Breast epithelium (tissue), 4 donors: ENCODE results near the gene NPIPB6. TPM values are rescaled to one million over a fixed set of nuclear protein-coding genes. Genes with fewer than 3 reads are reported as not detected.

Source experiments
- DNase-seq, 2 donors: peaks; one replicate each; pipeline ENCODE4 v3.0.0-alpha.2; 2019; ENCODE audit warnings: low spot score in 2 of 2
- H3K27ac ChIP-seq, 2 donors: fragments of 200-600 bp; sonication (generic) in 1 of 2; one replicate each; pipeline ENCODE4 v1.5.1; 2016 to 2019; ENCODE audit warnings: mild to moderate bottlenecking in 1 of 2
- H3K27me3 ChIP-seq, 2 donors: fragments of 200-600 bp; sonication (generic) in 1 of 2; one replicate each; pipeline versions ENCODE4 v1.5.1 to v1.6.0; 2017 to 2019; ENCODE audit warnings: control low read depth in 1 of 2, mild to moderate bottlenecking in 1 of 2
- H3K36me3 ChIP-seq: fragments of 200-600 bp; one replicate; pipeline ENCODE4 v1.5.1; 2019
- H3K4me1 ChIP-seq, 2 donors: fragments of 200-600 bp; sonication (generic); one replicate each; pipeline ENCODE4 v1.5.1; 2016 to 2019; ENCODE audit warnings: control low read depth in 1 of 2
- H3K4me3 ChIP-seq, 3 donors: fragments of 200-600 bp; sonication (generic); 1 replicate in 2 of 3; 2 replicates in 1 of 3; pipeline ENCODE4 v1.5.1; 2016 to 2019; ENCODE audit warnings: mild to moderate bottlenecking in 3 of 3, moderate library complexity in 2 of 3
- H3K9me3 ChIP-seq, 2 donors: fragments of 200-600 bp; sonication (generic) in 1 of 2; one replicate each; pipeline ENCODE4 v1.5.1; 2016 to 2019; ENCODE audit warnings: control low read depth in 1 of 2
- CTCF ChIP-seq, 3 donors: fragments of 450-650 bp; IDR thresholded peaks; one replicate each; pipeline ENCODE4 v1.5.1; 2016 to 2017; ENCODE audit warnings: antibody characterized with exemption in 3 of 3, mild to moderate bottlenecking in 3 of 3, moderate library complexity in 3 of 3
- POLR2A ChIP-seq: fragments of 450-650 bp; IDR thresholded peaks from one replicate; pipeline ENCODE4 v1.6.1; 2016; ENCODE audit warnings: antibody characterized with exemption, mild to moderate bottlenecking, moderate library complexity
- POLR2AphosphoS5 ChIP-seq, 3 donors: sonication (generic); formaldehyde crosslinking; IDR thresholded peaks; one replicate each; pipeline ENCODE4 v1.6.1; 2017; ENCODE audit warnings: antibody characterized with exemption in 3 of 3
- intact Hi-C: fragments of 100-400 bp; cut with DNase I; formaldehyde crosslinking; loops from one replicate; pipeline ENCODE4 v1.15.1; 2023; ENCODE audit warnings: low total_unique reads
- total RNA-seq, 3 donors: library from RNA; depleted of rRNA; stranded (reverse); fragments of >200 nt; gene quantifications; one replicate each; pipeline ENCODE4 v1.1.0, GENCODE V29; 2016

NPIPB6 gene
- total RNA-seq, 3 donors from 2014 or later: 2.6 to 3.3 TPM; not detected in 1

GRCh38 chr16:28301154-28301553, 62.2 kb downstream of the NPIPB6 start:
- no peaks in the 10 kb centered on the region for H3K27me3 ChIP-seq
- H3K4me1 ChIP-seq: no peaks in the 10 kb centered on the region
- no peaks in the 10 kb centered on the region for H3K9me3 ChIP-seq
- no peak overlapping the region for H3K27ac ChIP-seq
- DNase-seq: no peak
- no peak for TF ChIP-seq POLR2A
- no peak for TF ChIP-seq CTCF (IDR thresholded peaks at IDR 0.05)
- TF ChIP-seq POLR2AphosphoS5 (IDR thresholded peaks at IDR 0.05): no peak
- no peaks in the 10 kb centered on the region for H3K36me3 ChIP-seq
- intact Hi-C loops: no loop called here
- H3K4me3 ChIP-seq: no peak overlapping the region

DNA sequence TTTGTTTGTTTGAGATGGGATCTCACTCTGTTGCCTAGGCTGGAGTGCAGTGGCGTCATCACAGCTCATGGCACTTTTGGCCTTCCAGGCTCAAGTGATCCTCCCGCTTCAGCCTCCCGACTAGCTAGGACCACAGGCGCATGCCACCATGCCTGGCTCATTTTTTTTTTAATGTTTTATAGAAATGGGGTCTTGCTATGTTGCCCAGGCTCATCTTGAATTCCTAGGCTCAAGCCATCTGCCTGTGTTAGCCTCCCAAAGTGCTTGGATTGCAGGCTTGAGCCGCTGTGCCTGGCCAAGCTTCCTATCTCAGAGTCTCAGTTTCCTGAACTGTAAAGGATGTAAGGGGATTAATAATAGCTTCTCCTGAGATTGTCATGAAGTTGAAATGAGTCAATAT, 63.0 kb downstream of the NPIPB6 start:
- Histone ChIP-seq H3K27me3 (no peaks in the 10 kb centered on the region), H3K4me1 (no peaks in the 10 kb centered on the region), H3K4me3 (no peak overlapping the region), H3K27ac (no peak overlapping the region), H3K36me3 (no peaks in the 10 kb centered on the region), H3K9me3 (no peaks in the 10 kb centered on the region)
- DNase-seq: no peak
- no peak for TF ChIP-seq POLR2AphosphoS5 (IDR thresholded peaks at IDR 0.05)
- TF ChIP-seq CTCF (IDR thresholded peaks at IDR 0.05): no peak
- TF ChIP-seq POLR2A: no peak
- intact Hi-C loops: no loop called here

DNA sequence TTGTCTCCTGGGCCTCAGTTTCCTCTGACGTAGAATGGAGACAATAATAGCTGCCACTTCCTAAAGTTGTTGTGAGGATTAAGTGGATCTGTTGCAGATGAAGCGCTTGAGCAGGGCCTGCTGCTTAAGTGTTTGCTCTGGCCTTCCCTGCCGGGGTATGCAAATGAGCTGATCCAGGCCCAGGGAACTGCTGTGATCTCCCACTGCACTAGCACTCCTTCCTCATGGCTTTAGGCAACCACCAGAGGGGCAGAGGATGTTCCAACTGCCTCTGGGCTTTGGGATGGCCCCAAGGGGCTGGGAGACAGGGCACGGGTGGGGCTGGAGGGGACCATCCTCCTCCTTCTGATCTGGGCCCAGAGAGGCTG, 64.8 kb downstream of the NPIPB6 start:
- H3K27me3 ChIP-seq: no peaks in the 10 kb centered on the region
- H3K4me3 ChIP-seq: no peak overlapping the region
- H3K4me1 ChIP-seq: no peaks in the 10 kb centered on the region
- H3K9me3 ChIP-seq: no peaks in the 10 kb centered on the region
- intact Hi-C loops: no loop called here
- no peak overlapping the region for H3K27ac ChIP-seq
- TF ChIP-seq POLR2A (no peak), CTCF (IDR thresholded peaks at IDR 0.05) (no peak), POLR2AphosphoS5 (IDR thresholded peaks at IDR 0.05) (no peak)
- DNase-seq: no peak
- H3K36me3 ChIP-seq: no peaks in the 10 kb centered on the region

DNA sequence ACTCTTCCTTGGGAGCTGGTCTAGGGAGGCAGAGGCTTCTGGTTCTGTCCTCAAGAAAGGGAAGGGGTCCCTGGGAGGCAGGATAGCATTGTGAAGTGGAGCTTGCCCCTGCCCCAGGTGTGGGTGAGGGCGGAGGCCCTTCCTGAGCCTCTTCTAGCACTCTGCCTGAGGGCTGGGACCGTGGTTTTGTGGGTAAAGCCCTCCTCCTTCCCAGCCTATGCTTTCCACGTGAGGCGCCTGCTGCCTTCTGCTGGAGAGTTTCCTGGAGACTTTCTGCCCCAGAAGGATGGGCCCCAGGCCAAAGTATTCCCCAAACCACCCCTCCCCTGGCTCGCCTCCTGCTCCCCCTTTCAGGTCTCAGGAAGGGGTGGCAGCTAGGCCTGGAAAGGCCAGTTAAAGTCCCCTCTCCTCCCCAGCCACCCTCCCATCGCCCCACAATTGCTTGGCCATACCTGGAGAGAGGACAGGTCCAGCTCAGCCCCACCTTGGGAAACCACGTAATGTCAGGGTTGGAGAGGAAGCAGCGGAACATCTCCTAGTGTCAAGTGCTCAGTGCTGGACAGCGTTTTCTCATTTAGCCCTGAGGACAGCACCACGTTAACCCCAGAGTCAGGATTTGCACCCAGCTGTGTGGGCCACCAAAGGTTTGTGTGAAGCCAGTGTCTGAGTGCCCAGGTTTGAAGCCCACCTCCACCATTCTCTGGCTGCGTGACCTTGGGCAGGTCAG, 65.4 kb downstream of the NPIPB6 start:
- Histone ChIP-seq H3K4me1 (no peaks in the 10 kb centered on the region), H3K27ac (no peak overlapping the region), H3K9me3 (no peaks in the 10 kb centered on the region), H3K36me3 (no peaks in the 10 kb centered on the region), H3K27me3 (no peaks in the 10 kb centered on the region), H3K4me3 (no peak overlapping the region)
- intact Hi-C loops: no loop called here
- no peak for DNase-seq
- TF ChIP-seq POLR2AphosphoS5 (IDR thresholded peaks at IDR 0.05) (no peak), POLR2A (no peak), CTCF (IDR thresholded peaks at IDR 0.05) (no peak)

DNA sequence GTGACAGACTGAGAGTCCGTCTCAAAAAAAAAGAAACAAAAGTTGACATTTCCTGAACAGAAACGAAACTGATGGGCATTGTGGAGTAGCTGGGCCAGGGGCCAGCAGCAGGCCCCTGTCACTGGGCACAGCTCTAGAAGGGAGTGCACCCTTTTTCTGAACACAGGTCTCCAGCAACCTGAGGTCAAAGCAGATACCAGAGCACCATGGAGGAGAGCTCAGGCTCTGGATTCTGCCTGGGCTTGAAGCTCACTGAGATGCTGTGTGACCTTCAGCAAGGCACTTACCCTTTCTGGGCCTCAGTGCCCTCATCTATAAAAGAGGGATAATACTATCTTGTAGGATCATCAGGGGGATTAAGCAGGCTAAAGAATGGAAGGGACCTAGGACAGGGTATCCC, 66.0 kb downstream of the NPIPB6 start:
- Histone ChIP-seq H3K4me3 (no peak overlapping the region), H3K27me3 (no peaks in the 10 kb centered on the region), H3K9me3 (no peaks in the 10 kb centered on the region), H3K4me1 (no peaks in the 10 kb centered on the region), H3K36me3 (no peaks in the 10 kb centered on the region), H3K27ac (no peak overlapping the region)
- TF ChIP-seq CTCF (IDR thresholded peaks at IDR 0.05): no peak
- no peak for TF ChIP-seq POLR2A
- no peak for TF ChIP-seq POLR2AphosphoS5 (IDR thresholded peaks at IDR 0.05)
- intact Hi-C loops: no loop called here
- DNase-seq: no peak
